ENCODE results near the gene ANO6. TPM values are rescaled to one million over a fixed set of nuclear protein-coding genes. Genes with fewer than 3 reads are reported as not detected.

ANO6 gene
- total and polyA plus RNA-seq, 2 of the 4 experiments (the other 2 are of a cell fraction) = 21.6 to 41.0 TPM

DNA sequence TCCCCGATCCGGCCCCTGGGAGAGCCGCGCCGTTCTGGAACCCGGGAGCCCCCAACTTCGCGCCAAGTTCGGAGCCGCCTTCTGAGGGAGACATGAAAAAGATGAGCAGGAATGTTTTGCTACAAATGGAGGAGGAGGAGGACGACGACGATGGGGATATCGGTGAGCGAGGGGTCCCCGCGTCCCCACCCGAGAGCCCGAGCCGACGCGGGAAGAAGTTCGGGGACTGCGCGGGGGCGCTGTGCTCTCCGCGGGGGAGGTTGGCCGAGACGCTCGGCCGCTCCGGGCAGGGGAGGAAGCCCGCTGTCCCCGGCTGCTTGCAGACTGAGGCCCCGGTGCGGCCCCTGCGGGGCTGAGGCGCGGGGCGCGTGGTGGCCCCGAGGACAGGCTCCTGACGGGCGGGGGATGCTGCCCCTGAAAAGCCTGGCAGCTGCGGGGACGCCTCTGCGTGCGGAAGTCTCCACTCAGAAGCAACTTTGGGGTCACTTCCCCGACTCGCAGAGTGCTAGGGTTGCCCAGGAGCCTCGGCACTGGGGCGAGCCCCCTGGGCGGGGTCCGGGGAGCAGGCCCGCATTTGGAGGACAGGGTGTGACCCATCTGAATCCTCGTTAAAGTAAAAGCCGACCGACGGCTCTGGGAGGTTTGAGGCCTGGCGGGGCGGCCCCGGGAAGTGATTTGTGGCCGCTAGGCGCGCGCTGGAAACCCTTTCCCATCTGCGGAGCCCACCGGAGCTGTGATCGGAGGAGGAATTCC, 511 bp downstream of the ANO6 start:
- peak overlapping the region; percentile 65; the same call in 1 of the 3 replicates for H2BK15ac ChIP-seq (ENCODE audit: low read depth, low read length)
- 0% methylated on average over 19 of the region's 70 CpGs; no CpG with 5 or more reads in 1 of the 2 experiments for WGBS, 2 experiments (ENCODE audit: extremely low coverage in 2 of 2, insufficient read length in 1 of 2)
- no peaks in the 10 kb centered on the region for H3K9me1 ChIP-seq (ENCODE audit: insufficient read depth, low read length)
- no peaks in the 10 kb centered on the region for H3K36me3 ChIP-seq (ENCODE audit: control insufficient read depth, insufficient read depth, low read length)
- peak overlapping the region; percentile 60 for H3K4me3 ChIP-seq (ENCODE audit: insufficient read depth, low read depth, low read length)
- in situ Hi-C loops (cut with MboI; ENCODE audit: low sequenced_read_pairs) = no loop called here
- H2BK120ac ChIP-seq (ENCODE audit: low read depth, low read length) = peak overlapping the region; percentile 73
- H3K9me3 ChIP-seq (ENCODE audit: control insufficient read depth, insufficient read depth, low read length) = no peaks in the 10 kb centered on the region
- H3K27me3 ChIP-seq (ENCODE audit: control insufficient read depth, insufficient read depth, low read length) = no peaks in the 10 kb centered on the region
- H2BK5ac ChIP-seq (ENCODE audit: low read depth, low read length, poor library complexity, severe bottlenecking) = peak overlapping the region; percentile 66
- peak overlapping the region; percentile 92 for H3K23ac ChIP-seq (ENCODE audit: low read depth, low read length)
- no peak overlapping the region for H2BK20ac ChIP-seq (ENCODE audit: low read depth, low read length)
- dilution Hi-C loops (cut with HindIII; ENCODE audit: low sequenced_read_pairs, unreplicated experiment) = no loop called here
- H4K20me1 ChIP-seq (ENCODE audit: insufficient read depth, low read length) = peaks cover 15% of the 10 kb centered on the region; the same call in 1 of the 2 replicates
- peak overlapping the region; percentile 74 for H4K91ac ChIP-seq (ENCODE audit: insufficient read depth, low read depth, low read length)
- ChIA-PET POLR2A (ENCODE audit: unreplicated experiment) (no interaction called here), CTCF (interaction anchor here (0.5 to 1.3 kb wide), 5 partner anchors 16 to 702 kb away, joined by 3 to 7 read pairs (median 3); no protein-coding TSS in a partner anchor)
- H3K14ac ChIP-seq (replicated peaks; ENCODE audit: low read depth, low read length) = peak overlapping the region; percentile 96
- peak overlapping the region; percentile 90 for H3K4me2 ChIP-seq (ENCODE audit: low read depth, low read length)
- peak overlapping the region; percentile 61 to 86 for H4K8ac ChIP-seq (ENCODE audit: low read depth in 2 of 2, low read length in 2 of 2)
- peak overlapping the region; percentile 88 for H2AFZ ChIP-seq (replicated peaks; ENCODE audit: low read length, poor library complexity)
- H3K9ac ChIP-seq (ENCODE audit: low read depth, low read length) = peak overlapping the region; percentile 88
- peaks cover 6 to 28% of the 10 kb centered on the region in 2 experiments for H3K79me1 ChIP-seq (ENCODE audit: low read depth in 1 of 2, low read length in 2 of 2)
- peak overlapping the region; percentile 85 for H3K4ac ChIP-seq (ENCODE audit: low read depth, low read length)
- intact Hi-C loops (cut with micrococcal nuclease) = loop anchor here (1.0 to 2.0 kb wide), 4 partner anchors 17 to 512 kb away; partner anchors contain the start of gene ARID2
- peak overlapping the region; percentile 60 for H3K18ac ChIP-seq (ENCODE audit: low read depth, low read length)
- H3K27ac ChIP-seq (ENCODE audit: insufficient read depth, low read length) = peak overlapping the region; percentile 77
- DNase-seq (peak; percentile 49), ATAC-seq (ENCODE audit: low read depth) (peak; percentile 61)
- peak overlapping the region; percentile 43; the same call in 1 of the 2 replicates for H2AK5ac ChIP-seq (ENCODE audit: low read depth, low read length)
- TF ChIP-seq POLR2A (IDR thresholded peaks at IDR 0.05; ENCODE audit: low read depth, low read length) (no peak; the same call in 1 of the 2 replicates), NFE2L2 (IDR thresholded peaks at IDR 0.05; ENCODE audit: low read depth, low read length) (no peak), MXI1 (IDR thresholded peaks at IDR 0.05; ENCODE audit: borderline replicate concordance, low read depth, low read length) (peak; percentile 62; the same call in 1 of the 2 replicates), RAD21 (IDR thresholded peaks at IDR 0.05; ENCODE audit: low read length) (peak; percentile 36; the same call in 1 of the 2 replicates), CEBPB (IDR thresholded peaks at IDR 0.05; ENCODE audit: low read depth, low read length) (no peak), CHD1 (IDR thresholded peaks at IDR 0.05; ENCODE audit: low read depth, low read length) (0 out of 2 replicates have a peak, but pooled peaks have one; percentile 72), FOS (IDR thresholded peaks at IDR 0.05; ENCODE audit: low read depth, low read length) (no peak), MAZ (IDR thresholded peaks at IDR 0.05; ENCODE audit: borderline replicate concordance, low read depth, low read length) (peak; percentile 24; the same call in 1 of the 2 replicates), MAFK (IDR thresholded peaks at IDR 0.05; ENCODE audit: low read depth, low read length) (no peak), RFX5 (IDR thresholded peaks at IDR 0.05; ENCODE audit: low read depth, low read length) (no peak)
- TF ChIP-seq, protein P1, sequence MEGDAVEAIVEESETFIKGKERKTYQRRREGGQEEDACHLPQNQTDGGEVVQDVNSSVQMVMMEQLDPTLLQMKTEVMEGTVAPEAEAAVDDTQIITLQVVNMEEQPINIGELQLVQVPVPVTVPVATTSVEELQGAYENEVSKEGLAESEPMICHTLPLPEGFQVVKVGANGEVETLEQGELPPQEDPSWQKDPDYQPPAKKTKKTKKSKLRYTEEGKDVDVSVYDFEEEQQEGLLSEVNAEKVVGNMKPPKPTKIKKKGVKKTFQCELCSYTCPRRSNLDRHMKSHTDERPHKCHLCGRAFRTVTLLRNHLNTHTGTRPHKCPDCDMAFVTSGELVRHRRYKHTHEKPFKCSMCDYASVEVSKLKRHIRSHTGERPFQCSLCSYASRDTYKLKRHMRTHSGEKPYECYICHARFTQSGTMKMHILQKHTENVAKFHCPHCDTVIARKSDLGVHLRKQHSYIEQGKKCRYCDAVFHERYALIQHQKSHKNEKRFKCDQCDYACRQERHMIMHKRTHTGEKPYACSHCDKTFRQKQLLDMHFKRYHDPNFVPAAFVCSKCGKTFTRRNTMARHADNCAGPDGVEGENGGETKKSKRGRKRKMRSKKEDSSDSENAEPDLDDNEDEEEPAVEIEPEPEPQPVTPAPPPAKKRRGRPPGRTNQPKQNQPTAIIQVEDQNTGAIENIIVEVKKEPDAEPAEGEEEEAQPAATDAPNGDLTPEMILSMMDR (conservative IDR thresholded peaks at IDR 0.05; ENCODE audit: low read depth, low read length) = peak; percentile 36
- peak overlapping the region; percentile 92 for H3K56ac ChIP-seq (ENCODE audit: extremely low read depth, insufficient read depth, low read length)
- BruUV-seq (replicated peaks) = no TSS peak
- H4K5ac ChIP-seq (ENCODE audit: low read depth, low read length) = peak overlapping the region; percentile 49; the same call in 1 of the 2 replicates
- H3K4me1 ChIP-seq (ENCODE audit: control insufficient read depth, insufficient read depth, low read length) = peaks cover 4% of the 10 kb centered on the region; the same call in 1 of the 2 replicates
- peak overlapping the region; percentile 82 for H2AK9ac ChIP-seq (replicated peaks; ENCODE audit: low read depth, low read length, poor library complexity)

Data from IMR-90 (cell line).